ENCODE data around the gene HBS1L.

Gene HBS1L

GRCh38 chr6:135094403-135094821, 39.8 kb upstream of the HBS1L start:
- H3K27ac ChIP-seq: no peak overlapping the region
- peak; percentile 38 for DNase-seq (ENCODE audit: low spot score)
- ChIA-PET POLR2A (ENCODE audit: low non-redundant PET) (no interaction called here), CTCF (interaction anchor here (0.7 kb wide), 1 partner anchor 364 kb away, joined by 3 read pairs; no protein-coding TSS in a partner anchor)
- TF ChIP-seq, protein P1, sequence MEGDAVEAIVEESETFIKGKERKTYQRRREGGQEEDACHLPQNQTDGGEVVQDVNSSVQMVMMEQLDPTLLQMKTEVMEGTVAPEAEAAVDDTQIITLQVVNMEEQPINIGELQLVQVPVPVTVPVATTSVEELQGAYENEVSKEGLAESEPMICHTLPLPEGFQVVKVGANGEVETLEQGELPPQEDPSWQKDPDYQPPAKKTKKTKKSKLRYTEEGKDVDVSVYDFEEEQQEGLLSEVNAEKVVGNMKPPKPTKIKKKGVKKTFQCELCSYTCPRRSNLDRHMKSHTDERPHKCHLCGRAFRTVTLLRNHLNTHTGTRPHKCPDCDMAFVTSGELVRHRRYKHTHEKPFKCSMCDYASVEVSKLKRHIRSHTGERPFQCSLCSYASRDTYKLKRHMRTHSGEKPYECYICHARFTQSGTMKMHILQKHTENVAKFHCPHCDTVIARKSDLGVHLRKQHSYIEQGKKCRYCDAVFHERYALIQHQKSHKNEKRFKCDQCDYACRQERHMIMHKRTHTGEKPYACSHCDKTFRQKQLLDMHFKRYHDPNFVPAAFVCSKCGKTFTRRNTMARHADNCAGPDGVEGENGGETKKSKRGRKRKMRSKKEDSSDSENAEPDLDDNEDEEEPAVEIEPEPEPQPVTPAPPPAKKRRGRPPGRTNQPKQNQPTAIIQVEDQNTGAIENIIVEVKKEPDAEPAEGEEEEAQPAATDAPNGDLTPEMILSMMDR (conservative IDR thresholded peaks at IDR 0.05; ENCODE audit: low read depth): no peak

- POLR2A ChIA-PET (ENCODE audit: low non-redundant PET): no interaction called here
- CTCF ChIA-PET: no interaction called here
- TF ChIP-seq, protein P1 (conservative IDR thresholded peaks at IDR 0.05; ENCODE audit: low read depth): no peak
- DNase-seq (ENCODE audit: low spot score): no peak
- H3K27ac ChIP-seq: no peak overlapping the region
Measured at GRCh38 chr6:135093578-135093977, 39.0 kb upstream of the HBS1L start.

DNA sequence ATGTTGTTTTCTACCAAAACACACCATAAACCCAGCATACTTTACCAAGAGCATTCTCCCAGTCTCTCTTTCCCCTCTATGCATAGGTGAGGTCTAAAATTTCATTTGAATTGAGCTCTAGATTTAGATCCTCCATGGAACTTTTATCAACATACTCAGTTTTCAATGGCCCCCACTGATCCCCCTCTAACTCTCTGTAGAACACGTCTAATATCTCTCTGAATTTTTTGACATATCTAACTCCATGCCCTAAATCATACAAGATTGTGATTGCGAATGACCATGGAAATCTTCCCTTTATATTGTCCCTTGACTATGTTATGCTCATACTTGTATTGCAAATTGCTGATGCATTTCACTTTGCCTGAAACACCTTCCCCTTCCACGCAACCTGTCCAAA, 38.1 kb upstream of the HBS1L start:
- no peak for DNase-seq (ENCODE audit: low spot score)
- TF ChIP-seq, protein P1 (conservative IDR thresholded peaks at IDR 0.05; ENCODE audit: low read depth): no peak
- POLR2A ChIA-PET (ENCODE audit: low non-redundant PET): no interaction called here
- CTCF ChIA-PET: no interaction called here
- H3K27ac ChIP-seq: no peak overlapping the region

GRCh38 chr6:135090819-135091218, 36.2 kb upstream of the HBS1L start:
- POLR2A ChIA-PET (ENCODE audit: low non-redundant PET): no interaction called here
- TF ChIP-seq, protein P1 (conservative IDR thresholded peaks at IDR 0.05; ENCODE audit: low read depth): no peak
- CTCF ChIA-PET: no interaction called here
- no peak for DNase-seq (ENCODE audit: low spot score)
- no peak overlapping the region for H3K27ac ChIP-seq

DNA sequence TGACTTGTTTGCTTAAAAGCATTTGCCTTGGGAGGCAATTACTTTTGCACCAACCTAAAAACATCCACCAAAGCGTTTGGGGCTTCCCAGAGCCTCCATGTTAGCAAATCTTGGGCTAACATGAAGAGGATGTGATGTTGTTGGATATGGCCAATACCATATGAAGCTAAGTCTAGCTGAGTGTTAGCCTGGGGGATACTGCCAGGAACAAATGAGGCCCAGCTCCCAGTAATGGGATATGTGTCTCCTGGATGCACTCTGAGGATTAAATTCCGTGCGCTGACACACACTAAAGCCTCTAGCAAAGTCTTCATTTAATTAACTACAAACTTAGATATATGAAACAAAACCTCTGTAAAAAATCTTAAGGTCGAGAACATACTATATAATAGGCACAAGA, 35.3 kb upstream of the HBS1L start:
- ChIA-PET CTCF (interaction anchor here (0.6 to 0.9 kb wide), 2 partner anchors 11 to 90 kb away, joined by 3 to 5 read pairs; no protein-coding TSS in a partner anchor), POLR2A (ENCODE audit: low non-redundant PET) (no interaction called here)
- DNase-seq (ENCODE audit: low spot score): no peak
- TF ChIP-seq, protein P1 (conservative IDR thresholded peaks at IDR 0.05; ENCODE audit: low read depth): no peak
- no peak overlapping the region for H3K27ac ChIP-seq

- CTCF ChIA-PET: interaction anchor here (0.6 to 0.9 kb wide), 2 partner anchors 12 to 89 kb away, joined by 3 to 5 read pairs; no protein-coding TSS in a partner anchor
- no peak overlapping the region for H3K27ac ChIP-seq
- POLR2A ChIA-PET (ENCODE audit: low non-redundant PET): no interaction called here
- peak; percentile 26 for DNase-seq (ENCODE audit: low spot score)
- TF ChIP-seq, protein P1 (conservative IDR thresholded peaks at IDR 0.05; ENCODE audit: low read depth): 0 out of 2 replicates have a peak, but pooled peaks have one; percentile 21
Measured at GRCh38 chr6:135088818-135089809, 34.5 kb upstream of the HBS1L start.

All from RWPE1 (cell line).